Fibroblast of pulmonary artery (primary cell): ENCODE measurements around the gene SOX6.

Experiments used
- DNase-seq: peaks from one replicate; pipeline ENCODE4 v3.0.0-alpha.2; 2010; ENCODE audit warnings: low read depth
- H3K4me3 ChIP-seq: replicated peaks from 2 replicates; pipeline ENCODE4 v1.5.1; 2011; ENCODE audit warnings: low read depth, mild to moderate bottlenecking, control low read depth, low read length, moderate library complexity
- CTCF ChIP-seq: IDR thresholded peaks from 2 replicates; pipeline ENCODE4 v1.5.1; 2011; ENCODE audit warnings: mild to moderate bottlenecking, control low read depth, low read length, inconsistent platforms; ENCODE audit errors: missing control alignments

Gene SOX6

GRCh38 chr11:16357775-16358174 is 1.4 kb upstream of the SOX6 start:
- H3K4me3 ChIP-seq = no peak overlapping the region
- DNase-seq = no peak
- no peak for TF ChIP-seq CTCF

- no peak for DNase-seq
- H3K4me3 ChIP-seq = no peak overlapping the region
These were observed 531 bp upstream of the SOX6 start for GRCh38 chr11:16356761-16357393.

GRCh38 chr11:16352707-16353106 is 3.6 kb downstream of the SOX6 start:
- no peak for TF ChIP-seq CTCF
- DNase-seq = no peak
- no peak overlapping the region for H3K4me3 ChIP-seq

More at GRCh38 chr11:16356761-16357393, 531 bp upstream of the SOX6 start:
- no peak for TF ChIP-seq CTCF

GRCh38 chr11:16350125-16350524 is 6.2 kb downstream of the SOX6 start:
- no peak for TF ChIP-seq CTCF
- no peak overlapping the region for H3K4me3 ChIP-seq

GRCh38 chr11:16347928-16348685 is 8.2 kb downstream of the SOX6 start:
- H3K4me3 ChIP-seq = no peak overlapping the region
- no peak for TF ChIP-seq CTCF
- DNase-seq = no peak

More at GRCh38 chr11:16350125-16350524, 6.2 kb downstream of the SOX6 start:
- no peak for DNase-seq

- DNase-seq = peak; percentile 20
- TF ChIP-seq CTCF = no peak
- H3K4me3 ChIP-seq = no peak overlapping the region
These were observed 9.4 kb downstream of the SOX6 start for GRCh38 chr11:16346975-16347374.
